Psoas muscle (tissue), 8 donors: ENCODE results near the gene SFMBT1. TPM values are rescaled to one million over a fixed set of nuclear protein-coding genes. Genes with fewer than 3 reads are reported as not detected.

ENCODE experiments used
- ATAC-seq, 4 donors: fragments of 200-7000 bp; cut with Tn5 transposase; one replicate each; pipeline ENCODE4 v1.9.1; 2020; ENCODE audit warnings: moderate library complexity in 3 of 4, mild to moderate bottlenecking in 2 of 4
- DNase-seq, 2 donors: peaks; one replicate each; pipeline ENCODE4 v3.0.0-alpha.2; 2020
- H3K27ac ChIP-seq: fragments of 200-600 bp; one replicate; pipeline ENCODE4 v1.8.0; 2022
- H3K27me3 ChIP-seq, 3 donors: fragments of 200-600 bp in 1 of 3; one replicate each; pipeline versions ENCODE4 v1.6.1 to v1.8.0; 2013 to 2022; ENCODE audit warnings: low read length in 2 of 3, mild to moderate bottlenecking in 2 of 3, moderate library complexity in 1 of 3; ENCODE audit not compliant: insufficient read depth in 3 of 3
- H3K36me3 ChIP-seq, 2 donors: fragments of 200-600 bp in 1 of 2; one replicate each; pipeline versions ENCODE4 v1.6.1 to v1.8.0; 2013 to 2022; ENCODE audit warnings: low read depth in 1 of 2, mild to moderate bottlenecking in 1 of 2, moderate library complexity in 1 of 2; ENCODE audit not compliant: insufficient read depth in 1 of 2
- H3K4me1 ChIP-seq: fragments of 200-600 bp; one replicate; pipeline ENCODE4 v1.8.0; 2022
- H3K4me3 ChIP-seq: fragments of 200-600 bp; one replicate; pipeline ENCODE4 v1.8.0; 2022; ENCODE audit warnings: mild to moderate bottlenecking
- H3K9me3 ChIP-seq: fragments of 200-600 bp; one replicate; pipeline ENCODE4 v1.8.0; 2022
- CTCF ChIP-seq: fragments of 200-600 bp; IDR thresholded peaks from one replicate; pipeline ENCODE4 v1.8.0; 2022; ENCODE audit warnings: antibody characterized with exemption
- WGBS, 3 donors: extraction: QIAGEN DNeasy Blood & Tissue Kit; methylation state at CpG; one replicate each; pipeline versions ENCODE4 v1.1.6 to v1.1.7; 2013; 5-methylcytosine and 5-hydroxymethylcytosine counted together
- intact Hi-C, 2 donors: fragments of 100-400 bp; cut with DNase I; formaldehyde crosslinking; loops; one replicate each; pipeline versions ENCODE4 v1.11.0 to v1.14.2; 2022
- polyA plus RNA-seq, 3 donors: library from polyadenylated mRNA; stranded (reverse); fragments of 200-250 nt; gene quantifications; one replicate each; pipeline ENCODE4 v1.2.3, GENCODE V29; 2013
- total RNA-seq, 4 donors: library from RNA; stranded (reverse); fragmentation: NEBNext Ultra II Directional in 2 of 4; extraction: Animal tissue kit (Norgen Biotek cat#: 25700) in 2 of 4; gene quantifications; one replicate each; pipeline versions ENCODE4 v1.2.1 to v1.2.4, GENCODE V29; 2021 to 2023
- donor health status: healthy with polysubstance abuse.
- donor health status: DM: no; HTN: no; CAD: no; lungs with moderate emphysema.
- donor health status: Bipolar disorder and iron deficiency.
- donor health status: healthy.
- donor health status: DM: yes; HTN: yes; CAD: no.
- donor health status: DM: no; HTN: no; CAD: no.
- donor health status: DM: no; HTN: no; CAD: no.
- donor health status: DM: yes; HTN: yes; CAD: no.

SFMBT1 gene
- total and polyA plus RNA-seq, 7 donors = 6.7 to 25.0 (median 16.3) TPM

GRCh38 chr3:53049987-53050386 lies 4.1 kb upstream of the SFMBT1 start:
- no peak for TF ChIP-seq CTCF
- Histone ChIP-seq H3K27me3 (no peaks in the 10 kb centered on the region), H3K9me3 (no peaks in the 10 kb centered on the region), H3K36me3 (no peaks in the 10 kb centered on the region), H3K27ac (no peak overlapping the region), H3K4me3 (no peak overlapping the region), H3K4me1 (no peaks in the 10 kb centered on the region)
- DNase-seq (no peak), ATAC-seq (no peak)
- WGBS, 3 donors = 74 to 80% (median 75%) methylated on average over 8 of the region's 8 CpGs
- intact Hi-C loops = loop anchor here in 1 of 2 donors (5.0 kb wide), 1 partner anchor 73 kb away; no protein-coding TSS in a partner anchor

GRCh38 chr3:53046171-53047170 lies 598 bp upstream of the SFMBT1 start:
- peak; percentile 54 to 81 for DNase-seq
- H3K36me3 ChIP-seq = no peaks in the 10 kb centered on the region
- 3 to 5% (median 4%) methylated on average over 81 to 113 of the region's 113 CpGs for WGBS, 3 donors
- H3K27ac ChIP-seq = peak overlapping the region; percentile 93
- ATAC-seq = peak; percentile 39 to 61 (median 52)
- intact Hi-C loops = loop anchor here in 1 of 2 donors (5.0 kb wide), 1 partner anchor 69 kb away; no protein-coding TSS in a partner anchor
- peaks cover 19% of the 10 kb centered on the region for H3K4me1 ChIP-seq
- peak overlapping the region; percentile 89 for H3K4me3 ChIP-seq
- TF ChIP-seq CTCF = peak; percentile 34
- no peaks in the 10 kb centered on the region for H3K27me3 ChIP-seq
- no peaks in the 10 kb centered on the region for H3K9me3 ChIP-seq

GRCh38 chr3:53044711-53045517 lies 959 bp downstream of the SFMBT1 start:
- ATAC-seq (peak; percentile 71 to 80 (median 78)), DNase-seq (peak; percentile 67 to 88)
- Histone ChIP-seq H3K9me3 (no peaks in the 10 kb centered on the region), H3K4me3 (peak overlapping the region; percentile 92), H3K27ac (peak overlapping the region; percentile 93), H3K27me3 (no peaks in the 10 kb centered on the region), H3K4me1 (peaks cover 34% of the 10 kb centered on the region), H3K36me3 (no peaks in the 10 kb centered on the region)
- TF ChIP-seq CTCF = no peak
- 0 to 1% (median 0%) methylated on average over 34 to 101 of the region's 101 CpGs for WGBS, 3 donors
- intact Hi-C loops = loop anchor here in 1 of 2 donors (5.0 kb wide), 1 partner anchor 68 kb away; no protein-coding TSS in a partner anchor

- no peak for ATAC-seq
- 48 to 61% (median 54%) methylated on average over 11 of the region's 11 CpGs for WGBS, 3 donors
- H3K27ac ChIP-seq = peak overlapping the region; percentile 93
- H3K36me3 ChIP-seq = no peaks in the 10 kb centered on the region
- no peaks in the 10 kb centered on the region for H3K9me3 ChIP-seq
- intact Hi-C loops = no loop called here
- H3K4me3 ChIP-seq = peak overlapping the region; percentile 92
- H3K27me3 ChIP-seq = no peaks in the 10 kb centered on the region
- no peak for TF ChIP-seq CTCF
- DNase-seq = no peak
- peaks cover 38% of the 10 kb centered on the region for H3K4me1 ChIP-seq
These were observed 1.5 kb downstream of the SFMBT1 start for GRCh38 chr3:53044371-53044710.
